Ammon's horn (tissue), 1 donor: ENCODE results near the gene USP4.
"Not testable (repeated sequence)": the region's sequence is repeated elsewhere in the genome, so short reads cannot be mapped to it uniquely, and the experiment has no call there.

Experiments
- DNase-seq: peaks from one replicate; pipeline ENCODE4 v3.0.0-alpha.2; 2016; ENCODE audit warnings: low spot score

The USP4 gene

DNA sequence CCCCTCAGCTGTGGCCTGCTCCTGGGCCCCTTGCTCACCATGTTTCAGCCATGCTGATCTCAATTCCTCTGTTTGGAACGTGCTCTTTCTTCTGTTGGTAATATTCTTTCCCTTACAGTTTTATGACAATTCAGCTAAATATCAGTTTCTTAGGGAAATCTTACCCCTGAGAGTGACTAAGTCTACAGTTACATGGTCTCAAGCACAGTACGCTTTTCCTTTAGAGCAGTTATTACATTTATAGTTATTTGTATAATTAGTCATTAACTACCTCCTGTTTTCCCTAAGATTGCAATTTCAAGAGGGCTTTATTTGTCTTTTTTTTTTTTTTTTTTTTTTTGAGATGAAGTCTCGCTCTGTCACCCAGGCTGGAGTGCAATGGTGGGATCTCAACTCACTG is 86.3 kb downstream of the USP4 start:
- DNase-seq, result no peak

DNA sequence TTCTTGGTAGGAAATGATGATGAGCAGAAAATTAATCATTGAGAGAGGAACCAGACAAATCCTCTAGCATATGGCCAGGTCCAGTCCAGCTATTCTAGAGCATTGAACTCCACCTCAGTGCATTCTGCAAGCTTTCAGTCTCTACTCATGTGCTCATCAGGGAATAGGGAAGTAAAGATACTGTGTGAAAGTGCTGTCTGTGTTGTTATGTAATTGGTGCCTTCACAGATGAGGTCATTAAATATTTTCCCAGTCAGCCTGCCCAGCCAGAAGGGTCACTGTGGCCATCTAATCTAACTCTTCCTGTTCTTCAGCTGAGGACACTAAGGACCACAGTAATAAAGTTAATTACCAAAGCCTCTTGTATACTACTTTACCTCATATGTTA is 91.0 kb downstream of the USP4 start:
- DNase-seq, result peak; percentile 53

- DNase-seq, result peak; percentile 50
Observed at GRCh38 chr3:49244581-49245205, 95.2 kb downstream of the USP4 start.

- DNase-seq, result not testable (repeated sequence)
Observed at GRCh38 chr3:49240091-49240490, 99.8 kb downstream of the USP4 start.

- peak; percentile 65 for DNase-seq
Observed at GRCh38 chr3:49238274-49239127, 101.4 kb downstream of the USP4 start.

- no peak for DNase-seq
Observed at GRCh38 chr3:49237344-49237743, 102.5 kb downstream of the USP4 start.

GRCh38 chr3:49236226-49236625 is 103.6 kb downstream of the USP4 start:
- DNase-seq, result no peak

DNA sequence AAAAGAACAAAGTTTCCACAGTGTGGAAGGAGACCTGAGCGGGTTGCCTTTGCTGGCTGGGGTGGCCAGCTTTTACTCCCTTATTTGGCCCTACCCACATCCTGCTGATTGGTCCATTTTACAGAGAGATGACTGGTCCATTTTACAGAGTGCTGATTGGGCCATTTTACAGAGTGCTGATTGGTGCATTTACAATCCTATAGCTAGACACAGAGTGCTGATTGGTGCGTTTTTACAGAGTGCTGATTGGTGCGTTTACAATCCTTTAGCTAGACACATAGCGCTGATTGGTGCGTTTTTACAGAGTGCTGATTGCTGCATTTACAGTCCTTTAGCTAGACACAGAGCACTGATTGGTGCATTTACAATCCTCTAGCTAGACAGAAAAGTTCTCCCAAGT is 111.0 kb downstream of the USP4 start:
- not testable (repeated sequence) for DNase-seq
